HG03039 (cell line): Measurements from ENCODE around the gene ATP6V0B.

Experiments
- ATAC-seq: cut with Tn5 transposase; IDR thresholded peaks from one replicate; pipeline ENCODE4 v1.9.1; 2021; ENCODE audit warnings: mild to moderate bottlenecking, moderate library complexity; ENCODE audit not compliant: unreplicated experiment

The ATP6V0B gene

GRCh38 chr1:43968348-43968948, 6.3 kb upstream of the ATP6V0B start:
- no peak for ATAC-seq

GRCh38 chr1:43969416-43969745, 5.4 kb upstream of the ATP6V0B start:
- no peak for ATAC-seq

DNA sequence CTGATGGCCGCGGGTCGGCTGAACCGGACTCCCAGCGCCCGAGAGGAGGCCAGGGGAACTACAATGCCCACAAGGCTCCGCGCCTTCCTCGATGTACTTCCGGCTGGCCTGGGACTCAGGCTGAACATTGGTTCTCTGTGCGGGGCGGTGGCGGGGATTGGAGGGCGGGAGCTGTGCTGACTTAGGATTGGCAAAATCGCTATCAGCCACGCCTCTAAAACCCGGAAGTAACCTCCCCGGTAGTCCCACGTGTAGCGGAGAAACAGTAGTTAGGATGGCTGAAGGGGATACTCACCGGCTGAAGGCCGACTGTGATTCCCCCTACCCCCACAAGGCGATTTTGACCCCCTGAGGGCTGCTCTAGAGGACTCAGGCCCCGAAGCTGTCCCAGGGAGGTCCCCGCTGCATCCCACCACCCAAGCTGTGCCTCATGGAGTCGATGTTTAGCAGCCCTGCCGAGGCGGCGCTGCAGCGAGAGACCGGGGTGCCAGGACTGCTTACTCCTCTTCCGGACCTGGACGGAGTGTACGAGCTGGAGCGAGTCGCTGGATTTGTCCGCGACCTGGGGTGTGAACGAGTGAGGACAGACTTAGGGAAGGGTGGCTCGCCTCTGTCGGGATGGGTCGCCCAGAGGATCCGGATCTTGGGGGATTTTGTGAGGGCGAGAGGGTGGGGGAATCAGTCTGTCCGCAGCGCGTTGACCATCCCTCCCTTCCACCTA, 4.9 kb upstream of the ATP6V0B start, which contains the start of gene DPH2:
Gene DPH2, plus strand, starts transcription at position 265 of the 721 bp plus-strand sequence. Its CDS starts 166 bp downstream, at position 431.
- ATAC-seq, result peak; percentile 74

- ATAC-seq, result no peak
These were observed 4.3 kb upstream of the ATP6V0B start for GRCh38 chr1:43970502-43970901.

DNA sequence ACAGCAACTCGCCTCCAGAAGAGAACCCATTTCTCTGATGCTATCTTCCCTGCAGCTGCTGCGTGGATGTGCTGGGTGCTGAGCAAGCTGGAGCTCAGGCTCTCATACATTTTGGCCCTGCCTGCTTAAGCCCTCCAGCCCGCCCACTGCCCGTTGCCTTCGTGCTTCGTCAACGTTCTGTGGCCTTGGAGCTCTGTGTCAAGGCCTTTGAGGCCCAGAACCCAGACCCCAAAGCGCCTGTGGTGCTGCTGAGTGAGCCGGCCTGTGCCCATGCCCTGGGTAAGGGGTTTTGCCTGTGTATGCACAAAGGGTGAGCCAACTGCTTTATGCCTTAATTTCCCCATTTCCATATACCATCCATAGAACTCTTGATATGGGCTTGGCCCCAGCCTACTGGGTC, 3.8 kb upstream of the ATP6V0B start:
- ATAC-seq, result no peak

DNA sequence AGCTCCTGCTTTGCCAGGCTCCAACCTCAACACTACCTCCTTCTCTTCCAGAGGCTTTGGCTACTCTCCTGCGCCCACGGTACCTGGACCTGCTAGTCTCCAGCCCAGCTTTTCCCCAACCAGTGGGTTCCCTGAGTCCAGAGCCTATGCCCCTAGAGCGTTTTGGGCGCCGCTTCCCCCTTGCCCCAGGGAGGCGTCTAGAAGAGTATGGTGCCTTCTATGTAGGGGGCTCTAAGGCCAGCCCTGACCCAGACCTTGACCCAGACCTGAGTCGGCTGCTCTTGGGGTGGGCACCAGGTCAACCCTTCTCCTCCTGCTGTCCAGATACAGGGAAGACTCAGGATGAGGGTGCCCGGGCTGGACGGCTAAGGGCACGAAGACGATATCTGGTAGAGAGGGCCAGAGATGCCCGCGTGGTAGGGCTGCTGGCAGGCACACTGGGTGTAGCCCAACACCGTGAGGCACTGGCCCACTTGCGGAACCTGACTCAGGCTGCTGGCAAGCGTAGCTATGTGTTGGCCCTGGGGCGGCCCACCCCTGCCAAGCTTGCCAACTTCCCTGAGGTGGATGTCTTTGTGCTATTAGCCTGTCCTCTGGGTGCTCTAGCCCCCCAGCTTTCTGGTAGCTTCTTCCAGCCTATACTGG, 3.3 kb upstream of the ATP6V0B start:
- no peak for ATAC-seq

DNA sequence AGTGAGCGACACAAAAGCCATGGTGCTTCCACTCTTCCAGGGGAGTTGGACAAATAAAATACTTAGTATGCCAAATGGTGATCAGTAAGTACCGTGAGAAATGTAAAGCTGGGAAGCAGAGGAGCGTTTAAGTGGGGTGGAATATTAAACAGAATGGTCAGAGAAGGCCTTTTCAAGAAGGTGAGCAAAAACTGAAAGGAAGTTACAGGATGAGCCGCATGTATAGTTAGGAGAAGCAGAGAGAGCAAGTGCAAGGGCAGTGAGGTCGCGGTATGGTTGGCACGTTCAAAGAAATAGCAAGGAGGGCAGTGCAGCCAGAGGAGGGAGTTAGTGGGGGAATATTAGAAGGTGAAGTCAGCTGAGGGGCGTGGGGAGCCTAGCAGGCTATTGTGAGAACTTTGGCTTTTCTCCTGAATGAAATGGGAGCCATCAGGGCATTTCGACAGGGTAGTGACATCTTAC, 748 bp upstream of the ATP6V0B start:
- no peak for ATAC-seq

DNA sequence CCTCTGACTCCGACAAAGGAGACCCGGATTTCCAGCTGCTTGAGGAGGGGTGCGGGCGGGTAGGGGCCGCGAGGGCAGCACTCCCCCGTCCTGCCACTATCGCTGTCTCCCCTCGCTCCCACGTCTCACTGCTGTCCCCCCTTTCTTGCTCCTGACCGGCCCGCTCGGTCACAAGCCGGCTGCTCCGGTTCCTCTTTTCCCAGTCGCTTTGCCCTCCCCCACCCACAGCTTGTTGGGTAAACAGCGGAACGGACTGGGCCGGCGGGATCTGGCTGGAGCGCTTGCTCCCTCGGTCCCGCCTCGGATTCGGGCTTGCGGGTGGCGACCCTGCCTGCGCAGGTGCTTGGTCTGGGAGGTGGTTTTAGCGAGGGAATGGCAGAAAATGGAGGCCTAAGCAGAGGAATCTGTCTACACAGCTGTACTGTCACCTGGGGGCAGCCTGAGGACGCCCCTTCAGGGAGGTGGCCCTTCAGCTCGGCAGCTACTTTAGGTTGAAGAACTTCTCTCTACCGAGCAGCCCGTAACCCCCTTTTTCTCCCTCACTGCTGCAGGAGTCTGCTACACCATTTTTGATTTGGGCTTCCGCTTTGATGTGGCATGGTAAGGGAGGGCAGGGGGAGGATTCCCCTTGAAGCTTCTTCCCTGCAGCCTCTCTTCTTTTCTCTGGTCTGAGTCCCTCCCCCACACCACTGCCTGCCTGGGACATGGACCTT, 645 bp downstream of the ATP6V0B start:
- ATAC-seq, result no peak

GRCh38 chr1:43976045-43976444, 1.3 kb downstream of the ATP6V0B start:
- ATAC-seq, result no peak

- ATAC-seq, result no peak
These were observed 2.1 kb downstream of the ATP6V0B start for GRCh38 chr1:43976890-43977289.

DNA sequence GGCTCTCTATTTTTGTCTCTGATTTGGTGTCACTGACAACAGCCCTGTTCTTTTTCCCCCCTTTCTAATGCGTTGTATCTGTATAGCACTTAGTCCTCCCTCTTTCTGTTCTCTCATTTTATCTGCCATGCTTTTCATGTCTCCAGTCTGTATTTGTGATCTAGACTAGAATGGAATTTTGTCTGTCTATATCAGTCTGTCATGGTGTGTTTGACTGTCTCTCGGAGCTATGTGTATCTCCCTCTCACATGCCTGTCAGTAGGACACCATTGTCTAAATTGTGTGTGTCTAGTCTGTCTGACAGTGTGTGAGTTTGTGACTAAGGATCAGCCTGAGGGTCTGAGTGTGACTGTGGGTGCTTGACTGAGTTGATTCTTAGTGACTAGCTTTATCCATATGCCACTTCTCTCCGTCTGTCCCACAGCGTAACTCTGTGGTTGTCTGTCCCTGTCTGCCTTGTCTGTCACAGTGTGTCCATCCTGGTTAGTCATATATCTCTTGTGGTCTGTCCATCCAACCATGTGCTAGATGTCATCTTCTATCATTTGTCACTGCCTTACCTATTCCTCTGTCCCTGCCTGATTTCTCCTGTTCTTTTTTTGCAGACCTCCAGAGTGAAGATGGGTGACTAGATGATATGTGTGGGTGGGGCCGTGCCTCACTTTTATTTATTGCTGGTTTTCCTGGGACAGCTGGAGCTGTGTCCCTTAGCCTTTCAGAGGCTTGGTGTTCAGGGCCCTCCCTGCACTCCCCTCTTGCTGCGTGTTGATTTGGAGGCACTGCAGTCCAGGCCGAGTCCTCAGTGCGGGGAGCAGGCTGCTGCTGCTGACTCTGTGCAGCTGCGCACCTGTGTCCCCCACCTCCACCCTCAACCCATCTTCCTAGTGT, 2.9 kb downstream of the ATP6V0B start:
- no peak for ATAC-seq

GRCh38 chr1:43978264-43978550, 3.4 kb downstream of the ATP6V0B start:
- ATAC-seq, result no peak

GRCh38 chr1:43978551-43979260, 3.9 kb downstream of the ATP6V0B start, which contains the start of gene B4GALT2:
Gene B4GALT2 (plus strand): TSS chr1:43979210. CDS start chr1:43981161, 1,951 bp downstream.
- no peak for ATAC-seq

DNA sequence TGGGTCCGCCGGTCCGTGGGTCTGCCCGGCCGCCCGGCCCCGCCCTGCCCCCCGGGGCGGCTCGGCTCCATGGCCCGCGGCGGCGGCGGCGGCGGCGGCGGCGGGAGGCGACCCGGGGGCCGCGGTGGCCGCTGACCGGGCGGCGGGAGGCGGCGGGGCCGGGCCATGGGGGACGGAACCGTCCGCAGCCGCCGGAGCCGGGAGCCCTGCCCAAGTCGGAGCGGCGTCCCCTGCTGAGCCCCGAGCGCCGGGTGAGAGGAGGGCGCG, 4.4 kb downstream of the ATP6V0B start:
- no peak for ATAC-seq

- ATAC-seq, result no peak
These were observed 4.9 kb downstream of the ATP6V0B start for GRCh38 chr1:43979528-43980254.

GRCh38 chr1:43980255-43981134, 5.7 kb downstream of the ATP6V0B start:
- ATAC-seq, result no peak

- no peak for ATAC-seq
These were observed 6.4 kb downstream of the ATP6V0B start for GRCh38 chr1:43981135-43981491.

- ATAC-seq, result no peak
These were observed 6.9 kb downstream of the ATP6V0B start for GRCh38 chr1:43981636-43982035.

GRCh38 chr1:43982241-43982640, 7.5 kb downstream of the ATP6V0B start:
- no peak for ATAC-seq
